K562 (cell line): ENCODE results near the gene NAA10. TPM values are rescaled to one million over a fixed set of nuclear protein-coding genes. Genes with fewer than 3 reads are reported as not detected.
A peak's percentile ranks its signal among the peaks of the same experiment; 100 is the strongest.

ENCODE experiments used
- ATF7 ChIP-seq: fragments of 450-650 bp; IDR thresholded peaks from 2 replicates; pipeline ENCODE4 v1.7.1; 2014; ENCODE audit warnings: mild to moderate bottlenecking, moderate library complexity
- FOXP1 ChIP-seq: sonication (generic); formaldehyde crosslinking; IDR thresholded peaks from 2 replicates; pipeline ENCODE4 v1.8.0; 2022; ENCODE audit warnings: mild to moderate bottlenecking, missing genetic modification reagents
- FOXP4 ChIP-seq: sonication (generic); formaldehyde crosslinking; IDR thresholded peaks from 2 replicates; pipeline ENCODE4 v1.8.0; 2022; ENCODE audit warnings: mild to moderate bottlenecking, missing genetic modification reagents, borderline replicate concordance
- ILF3 ChIP-seq: fragments of 450-650 bp; IDR thresholded peaks from 2 replicates; pipeline ENCODE4 v1.6.1; 2018; ENCODE audit warnings: antibody characterized with exemption, mild to moderate bottlenecking, moderate library complexity, borderline replicate concordance
- JUN ChIP-seq, 2 experiments: sonication (generic) in 1 of 2; formaldehyde crosslinking in 1 of 2; IDR thresholded peaks; 2 replicates each; pipeline versions ENCODE4 v1.6.1 to v1.8.0; 2012 to 2022; ENCODE audit warnings: borderline replicate concordance in 2 of 2, mild to moderate bottlenecking in 2 of 2, improper control_type of control experiment in 1 of 2, low read depth in 1 of 2, low read length in 1 of 2, missing genetic modification reagents in 1 of 2
- MECOM ChIP-seq: fragments of 250-450 bp; sonication (Bioruptor Pico); IDR thresholded peaks from 2 replicates; pipeline ENCODE4 v1.8.0; 2022; ENCODE audit warnings: inconsistent platforms
- POLR2B ChIP-seq: fragments of 450-650 bp; IDR thresholded peaks from 2 replicates; pipeline ENCODE4 v1.6.1; 2018; ENCODE audit warnings: low read depth; ENCODE audit not compliant: partially characterized antibody
- PRDM10 ChIP-seq: fragments of 450-650 bp; IDR thresholded peaks from 2 replicates; pipeline ENCODE4 v1.6.1; 2018; ENCODE audit not compliant: partially characterized antibody
- RREB1 ChIP-seq: fragments of 250-450 bp; sonication (Bioruptor Pico); IDR thresholded peaks from 2 replicates; pipeline ENCODE4 v1.4.0; 2020
- TAF15 ChIP-seq: fragments of 200-400 bp; formaldehyde crosslinking; IDR thresholded peaks from 2 replicates; pipeline ENCODE4 v1.6.1; 2017; ENCODE audit warnings: mild to moderate bottlenecking, low read depth, low read length, moderate library complexity
- TAL1 ChIP-seq: fragments of 450-650 bp; IDR thresholded peaks from 2 replicates; pipeline ENCODE4 v1.6.1; 2016; ENCODE audit warnings: mild to moderate bottlenecking
- ZBTB7A ChIP-seq: IDR thresholded peaks from 2 replicates; pipeline ENCODE4 v1.6.1; 2011; ENCODE audit warnings: low read depth, mild to moderate bottlenecking, low read length, moderate library complexity, borderline replicate concordance; ENCODE audit not compliant: control insufficient read depth
- ZNF134 ChIP-seq: fragments of 250-450 bp; sonication (Bioruptor Pico); conservative IDR thresholded peaks from 2 replicates; pipeline ENCODE4 v1.4.0; 2020
- polyA plus RNA-seq, 8 experiments: library from polyadenylated mRNA; depleted of rRNA in 4 of 8; stranded (reverse) in 5 of 8; unstranded in 3 of 8; fragments of >200 nt; fragmentation: Nextera tagmentation in 2 of 8; fragmentation: Illumina TruSeq in 1 of 8; extraction: Ambion mirVana in 2 of 8; extraction: Trizol in 1 of 8; gene quantifications; 2 replicates each; pipeline versions ENCODE4 v1.2.1 to v1.2.3, GENCODE V29; 2011 to 2014; ENCODE audit warnings: inconsistent platforms in 1 of 8, missing spikeins in 1 of 8
- total RNA-seq, 7 experiments: library from RNA; depleted of rRNA in 6 of 7; stranded (reverse); fragments of >200 nt in 6 of 7; fragmentation: Illumina TruSeq in 2 of 7; extraction: Trizol in 2 of 7; gene quantifications; 2 replicates each; pipeline versions ENCODE4 v1.2.1 to v1.2.3, GENCODE V29; 2011 to 2021; ENCODE audit warnings: low replicate concordance in 1 of 7
- TF ChIP-seq, protein P1 (sequence below): fragments of 250-450 bp; sonication (Bioruptor Pico); IDR thresholded peaks from 2 replicates; pipeline ENCODE4 v1.4.0; 2020; ENCODE audit warnings: mild to moderate bottlenecking, moderate library complexity, borderline replicate concordance

Gene NAA10
- total and polyA plus RNA-seq, 9 of the 15 experiments (the other 6 are each of a cell fraction or from before 2014, with no cell fraction given), result 11.1 to 250 (median 134) TPM

GRCh38 chrX:153926552-153926857 lies 8.3 kb downstream of the NAA10 start (continued):
- TF ChIP-seq PRDM10 (peak; percentile 67), ZNF134 (CRISPR knock-in tag) (no peak), FOXP1 (CRISPR knock-in tag) (no peak), ATF7 (no peak), POLR2B (peak; percentile 38), JUN (IDR thresholded peaks at IDR 0.05; ENCODE audit: borderline replicate concordance, low read depth, low read length) (no peak), JUN (CRISPR knock-in tag; IDR thresholded peaks at IDR 0.05; ENCODE audit: borderline replicate concordance) (no peak), ILF3 (no peak), ZBTB7A (peak; percentile 72), MECOM (CRISPR knock-in tag) (no peak), FOXP4 (CRISPR knock-in tag) (0 out of 2 replicates have a peak, but pooled peaks have one; percentile 31), TAF15 (0 out of 2 replicates have a peak, but pooled peaks have one; percentile 2), TAL1 (no peak), RREB1 (CRISPR knock-in tag) (no peak)
- TF ChIP-seq, protein P1, sequence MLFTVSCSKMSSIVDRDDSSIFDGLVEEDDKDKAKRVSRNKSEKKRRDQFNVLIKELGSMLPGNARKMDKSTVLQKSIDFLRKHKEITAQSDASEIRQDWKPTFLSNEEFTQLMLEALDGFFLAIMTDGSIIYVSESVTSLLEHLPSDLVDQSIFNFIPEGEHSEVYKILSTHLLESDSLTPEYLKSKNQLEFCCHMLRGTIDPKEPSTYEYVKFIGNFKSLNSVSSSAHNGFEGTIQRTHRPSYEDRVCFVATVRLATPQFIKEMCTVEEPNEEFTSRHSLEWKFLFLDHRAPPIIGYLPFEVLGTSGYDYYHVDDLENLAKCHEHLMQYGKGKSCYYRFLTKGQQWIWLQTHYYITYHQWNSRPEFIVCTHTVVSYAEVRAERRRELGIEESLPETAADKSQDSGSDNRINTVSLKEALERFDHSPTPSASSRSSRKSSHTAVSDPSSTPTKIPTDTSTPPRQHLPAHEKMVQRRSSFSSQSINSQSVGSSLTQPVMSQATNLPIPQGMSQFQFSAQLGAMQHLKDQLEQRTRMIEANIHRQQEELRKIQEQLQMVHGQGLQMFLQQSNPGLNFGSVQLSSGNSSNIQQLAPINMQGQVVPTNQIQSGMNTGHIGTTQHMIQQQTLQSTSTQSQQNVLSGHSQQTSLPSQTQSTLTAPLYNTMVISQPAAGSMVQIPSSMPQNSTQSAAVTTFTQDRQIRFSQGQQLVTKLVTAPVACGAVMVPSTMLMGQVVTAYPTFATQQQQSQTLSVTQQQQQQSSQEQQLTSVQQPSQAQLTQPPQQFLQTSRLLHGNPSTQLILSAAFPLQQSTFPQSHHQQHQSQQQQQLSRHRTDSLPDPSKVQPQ, result no peak
